ENCODE data around the gene AKR1C8. TPM values are rescaled to one million over a fixed set of nuclear protein-coding genes. Genes with fewer than 3 reads are reported as not detected.
"Not testable (repeated sequence)": the region's sequence is repeated elsewhere in the genome, so short reads cannot be mapped to it uniquely, and the experiment has no call there.

The AKR1C8 gene
- under 1 TPM in 1 of 2 experiments, not detected in 1; 0.14 TPM for total RNA-seq

- H3K27me3 Mint-ChIP-seq: peaks cover 5% of the 10 kb centered on the region
- CTCF ChIA-PET: no interaction called here
- H3K27ac Mint-ChIP-seq: no peak within 1 kb of the TSS
Observed at GRCh38 chr10:5184987-5185775, at the start of gene AKR1C8. Gene AKR1C8 (minus strand): TSS chr10:5185150. CDS start chr10:5185104, 46 bp downstream.

GRCh38 chr10:5234106-5234860 is 49.3 kb upstream of the AKR1C8 start:
- peaks cover 2% of the 10 kb centered on the region for H3K36me3 Mint-ChIP-seq

More at GRCh38 chr10:5184987-5185775, at the start of gene AKR1C8:
- ATAC-seq (no peak), DNase-seq (no peak)
- Mint-ChIP-seq H3K9me3 (ENCODE audit: low read depth) (no peaks in the 10 kb centered on the region), H3K4me1 (no peaks in the 10 kb centered on the region), H3K4me3 (no peak within 1 kb of the TSS), H3K36me3 (no peaks in the 10 kb centered on the region)

GRCh38 chr10:5233324-5233723 is 48.4 kb upstream of the AKR1C8 start:
- no peaks in the 10 kb centered on the region for H3K4me1 Mint-ChIP-seq
- CTCF ChIA-PET: no interaction called here
- peaks cover 5% of the 10 kb centered on the region for H3K9me3 Mint-ChIP-seq (ENCODE audit: low read depth)
- H3K27me3 Mint-ChIP-seq: no peaks in the 10 kb centered on the region
- H3K4me3 Mint-ChIP-seq: no peak overlapping the region
- peaks cover 2% of the 10 kb centered on the region for H3K36me3 Mint-ChIP-seq
- H3K27ac Mint-ChIP-seq: no peak overlapping the region
- ATAC-seq (no peak), DNase-seq (no peak)

More at GRCh38 chr10:5234106-5234860, 49.3 kb upstream of the AKR1C8 start:
- no peak for ATAC-seq
- CTCF ChIA-PET: no interaction called here
- Mint-ChIP-seq H3K9me3 (ENCODE audit: low read depth) (peaks cover 5% of the 10 kb centered on the region), H3K4me1 (no peaks in the 10 kb centered on the region), H3K27ac (no peak overlapping the region), H3K27me3 (no peaks in the 10 kb centered on the region), H3K4me3 (no peak overlapping the region)
- DNase-seq: no peak

GRCh38 chr10:5229019-5229418 is 44.1 kb upstream of the AKR1C8 start:
- H3K9me3 Mint-ChIP-seq (ENCODE audit: low read depth): no peaks in the 10 kb centered on the region
- ATAC-seq (no peak), DNase-seq (no peak)
- H3K36me3 Mint-ChIP-seq: no peaks in the 10 kb centered on the region
- no peaks in the 10 kb centered on the region for H3K27me3 Mint-ChIP-seq
- H3K4me1 Mint-ChIP-seq: no peaks in the 10 kb centered on the region
- H3K4me3 Mint-ChIP-seq: no peak overlapping the region
- no peak overlapping the region for H3K27ac Mint-ChIP-seq
- CTCF ChIA-PET: no interaction called here

GRCh38 chr10:5222942-5223341 is 38.0 kb upstream of the AKR1C8 start:
- DNase-seq; H3K36me3 Mint-ChIP-seq; CTCF ChIA-PET; ATAC-seq; H3K9me3 Mint-ChIP-seq (ENCODE audit: low read depth); H3K4me1 Mint-ChIP-seq; H3K4me3 Mint-ChIP-seq; H3K27me3 Mint-ChIP-seq; H3K27ac Mint-ChIP-seq: not testable (repeated sequence)

GRCh38 chr10:5219262-5219661 is 34.3 kb upstream of the AKR1C8 start:
- Mint-ChIP-seq H3K9me3 (ENCODE audit: low read depth) (peaks cover 4% of the 10 kb centered on the region), H3K4me3 (no peak overlapping the region), H3K27me3 (no peaks in the 10 kb centered on the region), H3K4me1 (no peaks in the 10 kb centered on the region), H3K36me3 (no peaks in the 10 kb centered on the region), H3K27ac (no peak overlapping the region)
- ATAC-seq (no peak), DNase-seq (no peak)
- CTCF ChIA-PET: no interaction called here

GRCh38 chr10:5216801-5217200 is 31.9 kb upstream of the AKR1C8 start:
- H3K27ac Mint-ChIP-seq: no peak overlapping the region

GRCh38 chr10:5211696-5212536 is 27.0 kb upstream of the AKR1C8 start:
- no peak overlapping the region for H3K27ac Mint-ChIP-seq
- CTCF ChIA-PET: no interaction called here
- no peaks in the 10 kb centered on the region for H3K9me3 Mint-ChIP-seq (ENCODE audit: low read depth)
- H3K4me1 Mint-ChIP-seq: no peaks in the 10 kb centered on the region
- H3K4me3 Mint-ChIP-seq: no peak overlapping the region
- H3K27me3 Mint-ChIP-seq: no peaks in the 10 kb centered on the region
- H3K36me3 Mint-ChIP-seq: no peaks in the 10 kb centered on the region
- DNase-seq (no peak), ATAC-seq (no peak)

More at GRCh38 chr10:5216801-5217200, 31.9 kb upstream of the AKR1C8 start:
- CTCF ChIA-PET: no interaction called here
- DNase-seq (no peak), ATAC-seq (no peak)
- H3K4me1 Mint-ChIP-seq: no peaks in the 10 kb centered on the region
- no peaks in the 10 kb centered on the region for H3K9me3 Mint-ChIP-seq (ENCODE audit: low read depth)
- H3K27me3 Mint-ChIP-seq: no peaks in the 10 kb centered on the region
- H3K36me3 Mint-ChIP-seq: no peaks in the 10 kb centered on the region
- H3K4me3 Mint-ChIP-seq: no peak overlapping the region

- H3K4me1 Mint-ChIP-seq; H3K36me3 Mint-ChIP-seq; H3K27ac Mint-ChIP-seq; H3K9me3 Mint-ChIP-seq (ENCODE audit: low read depth); CTCF ChIA-PET; DNase-seq; H3K4me3 Mint-ChIP-seq; H3K27me3 Mint-ChIP-seq; ATAC-seq: not testable (repeated sequence)
Observed at GRCh38 chr10:5210261-5210660, 25.3 kb upstream of the AKR1C8 start.

GRCh38 chr10:5209776-5210175 is 24.8 kb upstream of the AKR1C8 start:
- ATAC-seq; DNase-seq; H3K27ac Mint-ChIP-seq; CTCF ChIA-PET; H3K4me1 Mint-ChIP-seq; H3K36me3 Mint-ChIP-seq; H3K27me3 Mint-ChIP-seq; H3K4me3 Mint-ChIP-seq; H3K9me3 Mint-ChIP-seq (ENCODE audit: low read depth): not testable (repeated sequence)

- no peak overlapping the region for H3K27ac Mint-ChIP-seq
- H3K4me1 Mint-ChIP-seq: no peaks in the 10 kb centered on the region
- H3K27me3 Mint-ChIP-seq: no peaks in the 10 kb centered on the region
- DNase-seq (no peak), ATAC-seq (no peak)
- CTCF ChIA-PET: no interaction called here
- H3K36me3 Mint-ChIP-seq: no peaks in the 10 kb centered on the region
- no peaks in the 10 kb centered on the region for H3K9me3 Mint-ChIP-seq (ENCODE audit: low read depth)
- H3K4me3 Mint-ChIP-seq: no peak overlapping the region
Observed at GRCh38 chr10:5206799-5207198, 21.8 kb upstream of the AKR1C8 start.

GRCh38 chr10:5199398-5199797 is 14.4 kb upstream of the AKR1C8 start:
- Mint-ChIP-seq H3K4me1 (no peaks in the 10 kb centered on the region), H3K27ac (no peak overlapping the region), H3K36me3 (no peaks in the 10 kb centered on the region), H3K9me3 (ENCODE audit: low read depth) (no peaks in the 10 kb centered on the region), H3K27me3 (no peaks in the 10 kb centered on the region), H3K4me3 (no peak overlapping the region)
- ATAC-seq (no peak), DNase-seq (no peak)
- CTCF ChIA-PET: no interaction called here

- CTCF ChIA-PET: no interaction called here
Observed at GRCh38 chr10:5198386-5198785, 13.4 kb upstream of the AKR1C8 start.

More at GRCh38 chr10:5198386-5198785, 13.4 kb upstream of the AKR1C8 start:
- H3K27me3 Mint-ChIP-seq: no peaks in the 10 kb centered on the region
- DNase-seq (no peak), ATAC-seq (no peak)
- H3K27ac Mint-ChIP-seq: no peak overlapping the region
- H3K4me1 Mint-ChIP-seq: no peaks in the 10 kb centered on the region
- H3K36me3 Mint-ChIP-seq: no peaks in the 10 kb centered on the region
- no peaks in the 10 kb centered on the region for H3K9me3 Mint-ChIP-seq (ENCODE audit: low read depth)
- H3K4me3 Mint-ChIP-seq: no peak overlapping the region

Measured in activated CD8-positive, alpha-beta memory T cell treated with anti-CD3 and anti-CD28 coated beads, Interleukin-2, amount 10 ng/mL, durations not matched to agents 7 days and 5 days (primary cell).